ENCODE results near the gene BOLL. TPM values are rescaled to one million over a fixed set of nuclear protein-coding genes. Genes with fewer than 3 reads are reported as not detected.
A peak's percentile ranks its signal among the peaks of the same experiment; 100 is the strongest.

BOLL gene
- total RNA-seq, 1 experiment from 2014 or later: not detected

- peaks cover 35% of the 10 kb centered on the region for H3K27me3 ChIP-seq (replicated peaks; ENCODE audit: insufficient read depth, low read depth, low read length, poor library complexity)
- H3K36me3 ChIP-seq (ENCODE audit: insufficient read depth, low read length, poor library complexity, severe bottlenecking): no peaks in the 10 kb centered on the region
- CTCF ChIA-PET: no interaction called here
- BruUV-seq (replicated peaks): no TSS peak
- H3K4me1 ChIP-seq (ENCODE audit: insufficient read depth, low read length, poor library complexity, severe bottlenecking): peaks cover 3% of the 10 kb centered on the region
- TF ChIP-seq CTCF (conservative IDR thresholded peaks at IDR 0.05; ENCODE audit: low read depth, low read length) (no peak), EZH2 (IDR thresholded peaks at IDR 0.05; ENCODE audit: borderline replicate concordance, low read depth, low read length, poor library complexity, severe bottlenecking) (no peak)
- H3K27ac ChIP-seq (ENCODE audit: low read depth, low read length, poor library complexity, severe bottlenecking): no peak overlapping the region
- no peaks in the 10 kb centered on the region for H3K9me3 ChIP-seq (ENCODE audit: low read depth, low read length, poor library complexity, severe bottlenecking)
- POLR2A ChIA-PET (ENCODE audit: low non-redundant PET): no interaction called here
- intact Hi-C loops (cut with micrococcal nuclease; ENCODE audit: unreplicated experiment): no loop called here
- no peak for DNase-seq (ENCODE audit: low spot score)
- no peak overlapping the region for H3K4me3 ChIP-seq (ENCODE audit: low read depth, low read length, poor library complexity, severe bottlenecking)
Observed at GRCh38 chr2:197810016-197810415, 24.9 kb upstream of the BOLL start.

DNA sequence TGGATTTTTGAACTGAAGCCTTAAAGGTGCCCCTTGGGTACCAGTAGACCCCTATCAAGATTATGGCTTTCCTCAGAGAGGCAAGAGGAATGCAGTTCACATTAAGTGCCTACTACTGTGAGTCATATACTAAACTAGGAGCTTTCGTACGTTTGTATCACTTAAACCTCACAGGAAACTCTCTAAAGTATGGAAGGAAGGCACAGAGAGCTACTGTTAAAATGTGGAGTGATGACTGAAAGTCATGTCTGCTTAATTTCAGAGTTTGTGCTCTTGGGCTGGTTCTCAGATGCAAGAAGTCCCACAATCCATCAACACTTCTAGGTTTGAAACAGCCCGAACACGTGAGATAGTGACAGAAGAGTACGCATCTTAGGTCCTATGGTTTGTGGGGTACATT lies 23.9 kb upstream of the BOLL start:
- ChIA-PET CTCF (no interaction called here), POLR2A (ENCODE audit: low non-redundant PET) (no interaction called here)
- H3K27ac ChIP-seq (ENCODE audit: low read depth, low read length, poor library complexity, severe bottlenecking): no peak overlapping the region
- no peaks in the 10 kb centered on the region for H3K36me3 ChIP-seq (ENCODE audit: insufficient read depth, low read length, poor library complexity, severe bottlenecking)
- no TSS peak for BruUV-seq (replicated peaks)
- H3K27me3 ChIP-seq (replicated peaks; ENCODE audit: insufficient read depth, low read depth, low read length, poor library complexity): peaks cover 38% of the 10 kb centered on the region
- H3K4me3 ChIP-seq (ENCODE audit: low read depth, low read length, poor library complexity, severe bottlenecking): no peak overlapping the region
- peaks cover 4% of the 10 kb centered on the region for H3K4me1 ChIP-seq (ENCODE audit: insufficient read depth, low read length, poor library complexity, severe bottlenecking)
- no peaks in the 10 kb centered on the region for H3K9me3 ChIP-seq (ENCODE audit: low read depth, low read length, poor library complexity, severe bottlenecking)
- intact Hi-C loops (cut with micrococcal nuclease; ENCODE audit: unreplicated experiment): no loop called here
- DNase-seq (ENCODE audit: low spot score): no peak
- TF ChIP-seq EZH2 (IDR thresholded peaks at IDR 0.05; ENCODE audit: borderline replicate concordance, low read depth, low read length, poor library complexity, severe bottlenecking): no peak
- no peak for TF ChIP-seq CTCF (conservative IDR thresholded peaks at IDR 0.05; ENCODE audit: low read depth, low read length)

- Histone ChIP-seq H3K4me3 (ENCODE audit: low read depth, low read length, poor library complexity, severe bottlenecking) (peak overlapping the region; percentile 58), H3K27me3 (replicated peaks; ENCODE audit: insufficient read depth, low read depth, low read length, poor library complexity) (peaks cover 38% of the 10 kb centered on the region), H3K9me3 (ENCODE audit: low read depth, low read length, poor library complexity, severe bottlenecking) (no peaks in the 10 kb centered on the region), H3K4me1 (ENCODE audit: insufficient read depth, low read length, poor library complexity, severe bottlenecking) (peaks cover 9% of the 10 kb centered on the region), H3K36me3 (ENCODE audit: insufficient read depth, low read length, poor library complexity, severe bottlenecking) (no peaks in the 10 kb centered on the region), H3K27ac (ENCODE audit: low read depth, low read length, poor library complexity, severe bottlenecking) (no peak overlapping the region)
- TF ChIP-seq CTCF (conservative IDR thresholded peaks at IDR 0.05; ENCODE audit: low read depth, low read length): no peak
- intact Hi-C loops (cut with micrococcal nuclease; ENCODE audit: unreplicated experiment): no loop called here
- POLR2A ChIA-PET (ENCODE audit: low non-redundant PET): no interaction called here
- CTCF ChIA-PET: no interaction called here
- DNase-seq (ENCODE audit: low spot score): no peak
- BruUV-seq (replicated peaks): no TSS peak
Observed at GRCh38 chr2:197805715-197806633, 20.9 kb upstream of the BOLL start.

All from A673 (cell line).